ENCODE measurements around the gene BANF1.
"Not testable (repeated sequence)": the region's sequence is repeated elsewhere in the genome, so short reads cannot be mapped to it uniquely, and the experiment has no call there.

Gene BANF1

DNA sequence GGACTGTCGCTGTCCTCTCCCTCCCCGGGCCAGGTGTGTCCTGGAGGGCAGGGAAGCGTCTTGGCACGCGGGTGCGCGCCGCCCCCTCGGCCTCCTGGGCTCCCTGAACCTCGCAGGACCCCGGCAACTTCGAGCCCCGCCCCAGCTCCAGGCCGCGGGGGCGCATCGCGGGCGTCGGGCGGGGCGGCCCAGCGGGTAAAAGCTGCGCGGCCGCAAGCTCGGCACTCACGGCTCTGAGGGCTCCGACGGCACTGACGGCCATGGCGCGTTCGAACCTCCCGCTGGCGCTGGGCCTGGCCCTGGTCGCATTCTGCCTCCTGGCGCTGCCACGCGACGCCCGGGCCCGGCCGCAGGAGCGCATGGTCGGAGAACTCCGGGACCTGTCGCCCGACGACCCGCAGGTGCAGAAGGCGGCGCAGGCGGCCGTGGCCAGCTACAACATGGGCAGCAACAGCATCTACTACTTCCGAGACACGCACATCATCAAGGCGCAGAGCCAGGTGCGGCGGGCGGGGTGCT is 9.5 kb downstream of the BANF1 start, which contains the start of gene CST6:
Gene CST6, plus strand, starts transcription at position 224 of the 519 bp plus-strand sequence. Its CDS starts 37 bp downstream, at position 261.
- DNase-seq: no peak

DNA sequence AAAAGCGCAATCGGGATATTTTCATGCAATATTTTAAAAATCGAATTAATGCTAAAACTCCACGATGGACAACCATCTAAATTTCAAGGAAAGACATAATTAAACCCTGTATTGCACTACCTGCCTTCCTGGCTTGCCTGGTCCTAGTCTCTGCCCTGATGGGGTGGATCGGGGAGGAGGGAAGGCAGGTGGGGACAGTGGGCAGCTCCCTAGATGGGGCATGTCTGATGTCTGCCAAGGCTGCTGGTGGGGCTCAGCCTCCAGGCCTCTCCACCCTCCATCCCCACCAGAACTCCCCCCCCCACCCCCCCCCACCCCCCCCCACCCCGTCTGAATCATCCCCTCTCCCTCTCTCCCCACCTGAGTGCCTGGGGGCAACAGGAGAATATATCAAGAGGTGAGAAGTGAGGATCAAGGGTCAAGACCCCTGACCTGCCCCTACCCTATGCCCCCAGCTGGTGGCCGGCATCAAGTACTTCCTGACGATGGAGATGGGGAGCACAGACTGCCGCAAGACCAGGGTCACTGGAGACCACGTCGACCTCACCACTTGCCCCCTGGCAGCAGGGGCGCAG is 10.2 kb downstream of the BANF1 start:
- no peak for DNase-seq

DNA sequence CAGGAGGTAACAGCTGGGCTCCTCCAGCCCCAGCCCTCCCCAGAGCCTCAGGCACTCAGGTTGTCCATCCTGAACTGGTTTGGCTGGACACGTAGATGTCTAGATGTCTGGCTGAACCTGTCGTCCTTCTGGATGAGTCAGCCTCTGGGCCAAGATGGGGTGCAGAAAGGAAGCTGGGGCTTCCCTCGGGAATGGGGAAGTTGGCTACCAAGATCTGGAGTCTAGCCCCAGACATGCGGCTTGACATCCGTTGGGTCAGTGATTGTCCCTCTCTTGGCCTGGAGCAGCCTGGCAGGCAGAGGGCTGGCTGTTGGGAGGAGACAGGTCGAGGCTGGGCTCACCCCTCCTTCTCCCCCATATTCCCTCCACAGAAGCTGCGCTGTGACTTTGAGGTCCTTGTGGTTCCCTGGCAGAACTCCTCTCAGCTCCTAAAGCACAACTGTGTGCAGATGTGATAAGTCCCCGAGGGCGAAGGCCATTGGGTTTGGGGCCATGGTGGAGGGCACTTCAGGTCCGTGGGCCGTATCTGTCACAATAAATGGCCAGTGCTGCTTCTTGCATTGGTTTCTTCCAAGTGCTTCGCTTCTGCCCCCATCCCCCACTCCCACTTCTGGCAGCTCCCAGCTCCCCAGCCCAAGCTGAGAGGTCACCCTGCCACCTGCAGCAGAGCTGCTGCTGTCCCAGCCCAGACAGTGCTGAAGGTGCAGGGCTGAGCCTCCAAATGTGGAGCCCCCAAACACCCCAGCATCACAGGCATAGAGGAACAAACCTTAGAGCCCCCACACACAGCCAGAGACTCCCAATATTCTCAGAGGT is 10.9 kb downstream of the BANF1 start:
- DNase-seq: no peak

DNA sequence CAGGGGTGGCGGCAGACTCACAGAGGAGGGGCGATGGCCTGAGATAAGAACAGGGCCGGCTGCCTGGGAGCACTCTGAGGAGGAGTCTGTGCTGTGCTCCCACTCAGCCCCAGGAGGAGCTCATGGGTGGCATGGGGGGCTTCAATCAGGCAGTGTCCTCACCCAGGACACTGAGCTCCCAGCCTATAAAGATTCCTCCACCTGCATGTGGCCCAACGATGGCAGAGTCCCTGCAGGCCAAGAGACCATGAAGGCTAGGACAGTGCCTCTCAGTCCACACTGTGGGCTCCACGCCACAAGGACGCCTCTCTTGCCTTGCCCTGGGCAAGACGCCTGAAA is 11.4 kb downstream of the BANF1 start:
- DNase-seq: no peak

DNA sequence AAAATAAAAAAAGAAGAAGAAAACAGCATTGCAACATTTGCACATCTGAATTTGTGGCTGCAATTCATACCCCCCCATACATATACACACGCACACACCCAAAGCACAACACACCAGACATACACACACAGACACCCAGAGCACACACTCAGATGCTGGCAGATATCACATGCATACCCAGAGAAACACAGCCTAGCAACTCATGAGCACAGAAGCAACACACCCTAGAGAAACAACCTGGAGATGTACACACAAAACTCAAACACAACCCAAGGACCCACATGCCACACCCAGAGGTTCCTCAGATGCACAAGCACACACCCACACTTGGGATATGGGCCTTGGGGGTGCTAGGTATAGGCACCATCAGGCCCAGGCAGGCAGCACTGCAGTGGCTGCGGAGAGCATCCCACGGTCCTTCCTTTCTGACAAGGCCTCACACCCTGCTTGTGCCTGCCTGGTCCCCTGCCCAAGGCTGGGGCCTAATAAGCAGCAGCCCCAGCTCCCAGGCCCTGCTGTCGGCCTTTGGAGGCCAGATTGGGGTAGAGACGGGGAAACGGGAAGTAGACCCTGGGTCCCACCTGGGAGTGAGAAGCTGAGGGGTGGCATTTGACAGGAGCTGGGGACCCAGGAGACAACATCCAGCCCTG is 12.6 kb downstream of the BANF1 start:
- DNase-seq: no peak

DNA sequence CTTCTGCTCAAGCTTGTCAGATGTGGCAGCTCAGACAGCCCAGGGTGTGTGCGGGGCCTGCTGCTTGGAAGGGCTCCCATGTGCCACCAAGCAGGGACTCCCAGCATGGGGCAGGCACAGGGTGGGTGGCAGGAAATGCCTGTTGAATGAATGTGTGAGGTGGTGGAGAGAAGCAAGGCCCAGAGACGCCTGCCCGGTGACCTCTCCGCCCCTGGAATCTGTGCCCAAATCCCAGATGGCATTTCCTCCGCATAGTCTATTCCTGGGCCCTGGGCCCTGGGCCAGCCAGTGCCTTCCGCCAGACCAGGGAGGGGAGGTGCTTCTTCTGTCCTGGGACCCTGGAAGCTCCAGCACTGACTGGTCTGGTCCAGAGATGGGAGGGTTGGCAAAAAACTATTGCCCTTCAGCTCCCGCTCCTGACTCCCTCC is 13.2 kb downstream of the BANF1 start:
- DNase-seq: no peak

DNA sequence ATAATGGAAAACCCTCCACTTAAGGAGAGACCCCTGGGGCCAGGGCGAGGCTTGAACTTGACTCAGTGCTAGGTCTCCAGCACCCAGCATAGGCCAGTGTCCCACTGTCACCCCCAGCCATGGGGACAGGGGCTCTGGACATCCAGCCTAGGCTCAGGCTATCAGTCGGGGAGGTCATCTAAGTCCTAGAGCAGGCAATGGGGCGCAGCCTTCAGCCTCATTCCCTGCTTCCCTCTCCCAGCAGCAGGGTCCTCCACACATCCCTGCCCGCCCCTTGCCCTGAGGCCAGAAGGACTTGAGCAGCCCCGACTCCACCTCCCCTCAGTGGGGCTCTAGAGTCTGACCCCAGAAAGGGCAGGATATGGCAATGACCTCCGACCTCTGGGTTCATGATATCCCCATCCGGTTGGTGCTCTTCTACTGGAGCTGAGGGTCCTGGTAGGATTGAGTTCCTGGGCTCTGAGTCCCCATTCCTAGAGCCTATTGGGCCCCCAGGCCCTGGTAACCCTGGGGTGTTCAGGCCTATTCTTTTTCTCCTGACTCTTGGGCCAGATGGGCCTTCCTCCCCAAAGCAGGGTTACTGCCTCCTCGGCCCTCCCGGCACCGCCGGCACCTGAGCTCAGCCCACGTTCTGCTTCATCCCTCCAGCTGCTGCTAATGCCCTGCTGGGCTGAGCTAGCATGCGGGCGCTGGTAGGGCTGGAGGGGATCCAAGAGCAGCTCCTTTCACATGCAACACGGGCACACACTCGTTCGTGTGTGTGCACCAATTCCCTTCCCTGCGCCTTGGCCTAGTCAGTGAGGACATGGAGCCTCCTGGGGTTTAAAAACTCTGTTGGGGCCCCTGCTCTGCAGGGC is 13.9 kb downstream of the BANF1 start:
- no peak for DNase-seq

DNA sequence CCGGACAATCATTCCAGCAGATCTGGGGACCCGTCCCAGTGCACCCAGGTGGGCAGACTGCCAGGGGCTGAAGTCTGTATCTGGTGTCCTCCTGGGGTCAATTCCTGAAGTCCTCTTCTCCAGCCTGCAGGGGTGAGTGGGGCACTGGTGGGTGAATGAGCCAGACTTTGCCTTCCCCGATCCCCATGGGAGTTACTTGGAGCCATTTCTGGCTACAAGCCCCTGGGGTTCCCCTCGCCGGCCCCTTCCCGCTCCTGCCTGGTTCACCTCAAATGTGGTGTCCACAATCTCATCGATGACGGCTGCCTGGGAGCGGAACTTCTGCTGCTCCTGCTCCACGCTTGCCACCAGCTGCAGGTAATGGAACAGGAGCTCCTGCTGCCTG is 14.5 kb downstream of the BANF1 start:
- DNase-seq: no peak

DNA sequence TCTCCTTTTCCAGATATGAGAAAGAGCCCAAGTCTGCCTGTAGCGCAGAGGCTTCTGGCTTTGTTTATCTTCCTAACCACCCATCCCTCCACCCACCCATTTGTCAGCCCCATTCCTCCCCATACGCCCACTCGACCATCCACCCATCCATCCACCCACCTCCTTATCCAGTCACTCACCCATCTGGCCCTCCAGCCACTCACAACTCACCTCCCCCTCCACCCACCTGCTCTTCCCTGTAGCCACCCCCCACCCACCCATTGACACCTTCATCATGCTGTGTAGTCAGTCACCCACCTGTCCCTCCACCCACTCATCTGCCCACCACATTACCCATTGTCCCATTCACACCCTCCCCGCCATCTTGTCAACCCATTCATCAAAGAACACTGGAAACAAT is 15.0 kb downstream of the BANF1 start:
- DNase-seq: no peak

DNA sequence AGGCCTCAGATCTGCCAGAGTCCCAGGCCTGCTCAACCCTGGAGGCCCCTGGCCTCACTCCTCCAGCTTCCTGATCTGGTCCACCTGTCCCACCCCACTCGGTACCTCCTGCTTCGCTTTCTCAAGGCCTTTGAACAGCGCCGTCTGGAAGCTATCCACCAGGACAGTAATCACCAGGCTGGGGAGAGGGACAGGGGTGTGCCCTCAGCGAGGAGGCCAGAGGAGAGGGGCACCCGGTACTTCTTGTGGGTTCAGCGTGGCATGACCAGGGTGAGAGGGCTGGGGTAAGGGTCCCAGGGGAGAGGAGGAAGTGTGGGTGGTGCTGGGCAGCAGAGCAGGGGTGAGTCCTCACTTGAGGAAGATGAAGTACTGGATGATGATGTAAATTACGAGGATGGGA is 17.9 kb downstream of the BANF1 start:
- no peak for DNase-seq

DNA sequence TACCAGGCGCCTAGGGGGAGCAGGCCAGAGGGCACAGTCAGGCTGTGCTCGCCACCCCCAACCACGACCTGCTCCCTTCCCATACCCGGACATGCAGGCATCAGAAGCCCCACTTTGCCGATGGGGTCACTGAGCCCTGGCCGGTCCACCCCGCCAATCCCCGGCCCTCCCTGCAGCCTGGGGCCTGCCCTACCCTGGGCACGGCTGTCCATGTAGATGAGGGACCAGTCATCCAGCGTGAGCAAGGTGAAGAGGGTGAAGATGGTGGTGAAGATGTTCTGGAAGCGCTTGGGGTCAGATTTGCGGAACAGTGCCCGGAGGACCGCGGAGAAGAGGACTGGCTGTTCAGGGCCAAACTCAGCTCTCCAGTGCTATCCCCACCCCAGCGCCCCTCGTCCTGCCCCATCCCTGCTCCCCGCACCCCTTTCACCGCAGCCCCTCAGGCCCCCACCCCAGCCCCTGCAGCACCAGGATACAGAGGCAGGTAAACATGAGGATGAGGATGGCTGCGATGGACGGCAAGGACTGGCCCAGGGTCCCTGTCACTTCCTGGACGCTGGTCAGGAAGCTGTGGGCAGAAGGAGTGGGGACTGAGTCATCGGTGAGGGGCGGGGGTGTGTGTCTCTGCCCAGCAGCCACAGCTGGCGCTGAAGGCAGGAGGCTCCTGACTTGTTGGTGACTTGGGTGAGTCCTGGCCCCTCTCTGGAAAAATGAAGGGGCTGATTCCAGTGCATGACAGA is 18.5 kb downstream of the BANF1 start:
- no peak for DNase-seq

DNA sequence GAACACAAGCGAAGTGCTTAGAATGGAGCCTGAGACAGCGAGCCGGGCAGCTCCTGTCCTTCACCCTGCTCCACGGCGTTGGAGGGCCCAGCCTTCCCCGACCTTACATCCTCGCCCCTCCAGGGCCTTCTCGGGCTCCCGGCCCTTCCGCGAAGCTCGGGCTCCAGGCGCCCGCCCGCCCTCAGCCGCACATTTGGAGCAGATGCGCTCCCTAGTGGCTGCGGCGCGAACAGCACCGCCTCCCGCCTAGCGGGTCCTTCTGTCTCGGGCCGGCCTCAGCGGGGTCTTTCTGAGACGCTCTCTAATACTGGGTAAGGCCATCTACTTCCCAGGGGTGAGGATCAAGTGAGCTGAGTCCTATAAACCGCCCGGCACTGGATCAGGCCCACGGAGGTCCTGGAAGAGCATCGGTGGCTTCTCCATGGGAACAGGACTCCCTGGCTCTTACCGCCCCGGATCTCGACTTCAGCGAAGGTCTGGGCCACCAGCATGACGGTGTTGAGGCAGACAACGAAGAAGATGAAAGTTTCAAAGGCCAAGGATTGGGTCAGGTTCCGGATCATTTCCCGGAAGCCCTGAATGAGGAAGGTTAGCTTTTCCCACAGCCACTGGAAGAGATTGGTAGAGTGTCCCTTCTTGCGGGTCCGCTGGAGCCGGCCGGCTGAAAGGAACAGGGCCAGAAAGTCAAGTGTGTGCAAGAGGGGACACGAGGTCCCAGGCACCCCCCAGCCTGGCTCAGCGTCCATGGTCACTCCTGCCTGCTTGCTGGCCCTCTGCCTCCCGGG is 20.3 kb downstream of the BANF1 start:
- DNase-seq: peak; percentile 26

DNA sequence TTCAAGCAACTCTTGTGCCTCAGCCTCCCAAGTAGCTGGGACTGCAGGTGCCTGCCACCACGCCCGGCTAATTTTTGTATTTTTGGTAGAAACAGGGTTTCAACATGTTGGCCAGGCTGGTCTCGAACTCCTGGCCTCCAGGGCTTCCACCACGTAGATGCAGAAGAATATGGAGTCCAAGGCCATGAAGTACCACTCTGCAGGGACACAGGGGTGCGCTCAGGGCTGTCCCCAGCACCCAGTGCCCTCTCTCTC is 20.8 kb downstream of the BANF1 start:
- DNase-seq: not testable (repeated sequence)

DNA sequence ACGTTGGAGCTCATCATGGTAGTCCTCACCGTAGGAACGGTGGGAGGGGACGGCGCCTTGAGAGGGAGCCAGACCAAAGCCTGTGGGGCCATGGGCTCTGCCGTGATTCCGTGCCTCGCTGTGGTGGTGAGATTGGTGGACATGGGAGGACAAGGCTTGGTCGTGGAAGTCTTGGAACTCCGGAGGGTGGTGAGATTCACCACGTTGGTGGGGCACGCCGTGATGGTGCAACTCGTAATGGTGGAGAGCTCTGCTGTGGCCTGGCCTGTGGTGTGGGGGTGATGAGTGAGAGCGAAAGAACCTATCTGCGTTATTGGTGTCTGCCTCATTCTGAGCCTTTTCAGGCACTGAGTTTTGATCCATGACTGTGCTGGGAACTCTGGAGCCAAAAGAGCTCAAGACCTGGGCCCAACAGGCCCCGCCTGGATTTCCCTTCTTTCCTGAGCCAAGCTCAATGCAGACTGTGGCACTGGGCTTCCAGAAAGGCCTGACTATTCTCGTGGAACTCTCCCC is 23.8 kb downstream of the BANF1 start, which contains the start of gene CATSPER1:
Gene CATSPER1, minus strand, starts transcription at position 463 of the 513 bp plus-strand sequence. Its CDS starts 100 bp downstream, at position 363.
- DNase-seq: no peak

DNA sequence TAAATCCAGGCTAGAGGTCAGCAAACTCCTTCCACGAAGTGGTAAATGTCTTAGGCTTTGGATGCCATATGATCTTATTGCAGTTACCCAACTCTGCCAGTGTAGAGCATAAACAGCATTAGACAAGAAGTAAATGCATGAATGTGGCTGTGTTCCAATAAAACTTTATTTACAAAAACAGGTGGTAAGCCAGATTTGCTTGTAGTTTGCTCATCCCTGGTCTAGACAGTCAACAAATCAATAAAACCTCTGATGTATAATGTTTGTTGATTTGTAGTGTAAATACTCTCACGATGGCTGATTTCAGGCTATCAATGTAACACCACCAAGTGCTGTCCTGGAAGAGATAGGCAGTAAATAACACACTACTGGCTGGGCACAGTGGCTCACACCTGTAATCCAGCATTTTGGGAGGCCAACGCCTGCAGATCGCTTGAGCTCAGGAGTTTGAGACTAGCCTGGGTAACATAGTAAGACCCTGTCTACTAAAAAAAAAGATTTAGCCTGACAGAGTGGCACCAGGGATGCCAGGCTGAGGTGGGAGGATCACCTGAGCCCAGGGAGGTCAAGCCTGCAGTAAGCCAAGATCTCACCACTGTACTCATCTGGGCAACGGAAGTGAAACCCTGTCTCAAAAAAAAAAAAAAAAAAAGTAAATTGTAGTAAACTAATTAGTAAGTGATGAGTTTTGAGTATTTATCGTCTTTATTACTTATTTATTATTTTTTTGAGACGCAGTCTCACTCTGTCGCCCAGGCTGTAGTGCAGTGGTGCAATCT is 30.8 kb downstream of the BANF1 start:
- no peak for DNase-seq

DNA sequence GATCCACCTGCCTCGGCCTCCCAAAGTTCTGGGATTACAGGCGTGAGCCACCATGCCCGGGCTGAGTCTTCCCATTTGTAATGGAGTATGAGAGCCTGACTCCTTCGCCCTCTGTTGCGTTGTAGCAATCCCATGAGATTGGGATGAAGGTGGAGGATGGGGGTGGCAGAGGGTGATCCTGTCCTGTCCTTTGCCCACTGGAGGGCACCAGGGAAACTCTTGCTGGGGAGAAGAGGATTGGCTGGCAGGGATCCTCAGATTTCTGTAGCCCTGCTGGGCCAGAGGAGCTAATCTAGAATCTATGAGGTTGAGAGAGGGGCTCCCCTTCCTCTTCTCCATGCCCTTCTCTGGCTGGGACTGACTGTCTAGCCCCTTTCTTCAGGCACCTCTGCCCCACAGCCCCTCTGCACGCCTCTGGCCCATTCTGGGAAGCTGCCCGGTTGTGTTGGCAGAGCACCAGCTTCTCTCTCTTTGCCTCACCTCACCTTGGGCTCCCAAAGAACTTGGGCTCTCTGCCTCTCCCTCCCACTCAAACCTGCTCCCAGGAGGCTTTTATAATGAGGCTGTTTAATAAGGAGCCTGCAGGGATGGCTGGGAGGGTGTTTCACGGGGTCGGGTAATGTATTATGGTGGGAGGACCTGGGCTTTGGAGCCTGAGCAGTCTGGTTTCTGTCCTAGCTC is 33.5 kb downstream of the BANF1 start:
- no peak for DNase-seq

DNA sequence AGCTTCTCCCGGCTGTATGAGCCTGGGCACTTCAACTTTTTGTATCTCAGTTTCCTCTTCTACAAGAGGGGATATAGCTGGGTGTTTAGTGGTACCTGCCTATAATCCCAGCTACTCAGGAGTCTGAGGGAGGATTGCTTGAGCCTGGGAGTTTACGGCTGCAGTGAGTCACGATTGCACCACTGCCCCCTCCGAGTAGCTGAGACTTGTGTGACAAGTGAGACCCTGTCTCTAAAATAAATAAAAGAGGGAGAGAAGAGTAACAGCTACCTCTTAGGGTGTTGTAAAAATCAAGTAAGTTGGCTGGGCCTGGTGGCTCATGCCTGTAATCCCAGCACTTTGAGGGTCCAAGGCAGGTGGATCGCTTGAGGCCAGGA is 34.0 kb downstream of the BANF1 start:
- no peak for DNase-seq

DNA sequence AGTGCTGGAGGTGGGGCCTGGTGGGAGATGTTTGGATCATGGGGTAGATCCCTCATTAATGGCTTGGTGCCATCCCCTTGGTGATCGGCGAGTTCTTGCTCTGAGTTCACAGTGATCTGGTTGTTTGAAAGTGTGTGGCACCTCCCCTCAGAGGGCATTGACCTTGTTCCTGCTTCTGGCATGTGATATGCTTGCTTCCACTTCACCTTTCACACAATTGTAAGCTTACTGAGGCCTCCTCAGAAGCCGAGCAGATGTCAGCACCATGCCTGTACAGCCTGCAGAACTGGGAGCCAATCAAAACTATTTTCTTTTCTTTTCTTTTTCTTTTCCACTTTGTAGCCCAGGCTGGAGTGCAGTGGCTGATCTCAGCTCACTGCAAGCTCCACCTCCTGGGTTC is 35.0 kb downstream of the BANF1 start:
- DNase-seq: no peak

DNA sequence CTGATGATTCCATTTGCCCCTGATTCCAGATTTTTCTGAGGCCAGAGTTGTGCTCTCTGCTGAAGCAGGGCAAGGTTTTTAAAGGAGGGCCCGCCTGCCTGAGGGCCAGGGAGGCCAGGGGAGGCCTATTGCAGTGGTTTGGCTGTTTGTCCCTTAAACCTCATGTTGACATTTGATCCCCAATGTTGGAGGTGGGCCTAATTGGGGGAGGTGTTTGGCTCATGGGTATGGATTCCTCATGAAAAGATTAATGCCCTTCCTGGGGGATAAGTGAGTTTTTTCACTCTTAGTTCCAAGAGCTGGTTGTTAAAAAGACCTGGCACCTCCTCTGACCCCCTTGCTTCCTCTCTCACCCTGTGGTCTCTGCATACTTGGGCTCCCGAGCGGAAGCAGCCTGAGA is 37.5 kb downstream of the BANF1 start:
- DNase-seq: no peak
